GM21423 (cell line): ENCODE results near the gene BUD23.
A peak's percentile ranks its signal among the peaks of the same experiment; 100 is the strongest.
"Not testable (repeated sequence)": the region's sequence is repeated elsewhere in the genome, so short reads cannot be mapped to it uniquely, and the experiment has no call there.

ENCODE experiments used
- ATAC-seq: cut with Tn5 transposase; IDR thresholded peaks from one replicate; pipeline ENCODE4 v1.9.1; 2021; ENCODE audit warnings: mild to moderate bottlenecking, moderate library complexity; ENCODE audit not compliant: unreplicated experiment

The BUD23 gene

GRCh38 chr7:73667344-73668102 lies 15.9 kb upstream of the BUD23 start, which contains the start of gene VPS37D:
Gene VPS37D, plus strand, starts transcription at chr7:73667831. Its CDS starts 128 bp downstream, at chr7:73667959.
- peak; percentile 91 for ATAC-seq

- no peak for ATAC-seq
Observed at GRCh38 chr7:73668103-73668885, 15.1 kb upstream of the BUD23 start.

DNA sequence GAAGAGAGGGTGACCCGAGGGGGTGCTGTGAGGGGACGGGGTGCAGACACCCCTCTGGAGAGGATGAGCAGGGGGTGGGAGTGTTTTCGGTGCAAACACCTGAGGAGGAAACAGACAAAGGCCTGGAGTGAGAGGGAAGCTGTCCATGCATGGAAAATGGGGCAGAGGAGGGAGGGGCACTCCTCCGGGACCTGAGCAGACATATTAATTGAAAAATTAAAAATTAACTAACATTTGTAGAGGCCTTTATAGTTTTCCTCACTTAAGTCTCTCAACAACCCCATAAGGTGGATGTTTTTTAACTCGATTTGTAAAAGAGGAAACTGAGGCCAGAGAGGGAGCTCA lies 14.5 kb upstream of the BUD23 start:
- ATAC-seq = no peak

GRCh38 chr7:73669288-73669701 lies 14.1 kb upstream of the BUD23 start:
- no peak for ATAC-seq

GRCh38 chr7:73669858-73670385 lies 13.5 kb upstream of the BUD23 start:
- no peak for ATAC-seq

DNA sequence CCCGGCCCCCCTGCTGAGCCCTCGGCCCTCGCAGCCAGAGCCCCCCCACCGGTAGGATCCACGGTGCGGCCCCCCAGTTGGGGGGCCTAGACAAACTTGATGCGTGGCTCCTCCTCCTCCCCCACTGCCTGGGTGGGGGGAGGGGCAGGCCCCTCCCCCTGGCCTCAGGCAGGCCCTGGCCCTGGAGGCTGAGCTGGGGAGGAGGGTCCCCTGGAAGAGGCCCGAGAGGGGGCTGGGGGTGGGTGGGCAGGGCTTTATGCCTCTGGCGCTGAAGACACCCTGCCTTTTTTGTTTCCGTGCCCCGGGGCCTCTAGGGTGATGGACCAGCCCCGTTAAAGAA lies 12.1 kb upstream of the BUD23 start:
- ATAC-seq = no peak

DNA sequence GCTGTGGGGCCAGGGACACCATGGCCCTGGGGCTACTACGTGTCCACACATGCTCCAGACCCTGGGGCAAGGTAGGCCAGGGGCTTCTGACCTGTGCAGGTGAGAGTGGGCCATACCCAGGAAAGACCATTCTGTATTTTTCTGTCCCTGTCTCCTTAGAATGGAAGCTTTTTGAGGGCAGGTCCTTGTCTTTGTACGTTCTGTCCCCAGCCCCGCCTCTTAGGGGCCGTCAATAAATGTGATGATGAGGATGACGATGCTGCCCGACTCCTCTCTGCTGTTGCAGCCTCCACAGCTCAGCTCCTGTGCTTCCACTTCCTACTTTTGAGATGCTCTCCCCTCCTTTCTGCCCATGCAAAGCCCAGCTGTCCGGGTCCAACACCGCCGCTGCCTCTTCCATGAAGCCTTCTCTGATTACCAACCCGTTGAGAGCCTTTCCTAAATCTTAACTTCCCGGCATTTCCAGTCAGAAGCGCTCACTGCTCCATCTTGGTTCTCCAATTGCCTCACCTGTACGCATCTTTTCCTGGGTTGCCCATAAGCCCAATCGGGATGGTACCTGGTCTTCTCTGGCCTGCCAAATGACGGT lies 11.4 kb upstream of the BUD23 start:
- no peak for ATAC-seq

DNA sequence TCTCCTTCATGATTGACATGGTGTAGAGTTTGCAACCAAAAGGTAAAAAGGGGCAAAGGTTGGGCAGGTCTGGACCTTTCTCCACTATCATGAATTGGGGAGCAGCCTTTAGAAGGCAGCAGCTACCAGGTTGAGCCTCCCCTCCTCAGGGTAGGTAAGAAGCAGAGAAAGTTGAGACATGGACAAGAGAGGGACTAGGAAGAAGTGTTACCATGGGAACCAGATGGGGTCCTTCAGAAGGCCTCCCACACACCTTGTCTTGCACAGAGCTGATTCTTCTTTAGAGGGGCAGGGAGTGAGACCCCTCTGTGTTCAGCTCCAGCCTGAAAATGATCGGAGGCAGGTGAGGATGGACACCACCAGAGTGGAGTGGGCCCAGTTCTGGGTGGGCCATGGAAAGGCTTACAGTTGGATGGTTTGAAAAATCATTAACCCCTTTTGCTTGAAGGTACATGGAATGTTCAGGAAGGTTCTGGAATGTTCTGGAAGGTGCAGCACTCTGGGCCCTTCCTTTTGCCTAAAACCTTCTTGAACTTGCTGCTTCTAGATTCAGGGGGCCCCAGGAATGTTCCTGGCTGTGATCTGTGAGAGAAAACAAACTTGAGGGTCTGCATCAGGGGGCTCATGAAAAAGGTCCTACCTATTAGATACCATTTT lies 8.8 kb upstream of the BUD23 start:
- no peak for ATAC-seq

GRCh38 chr7:73676062-73676461 lies 7.3 kb upstream of the BUD23 start:
- ATAC-seq = not testable (repeated sequence)

GRCh38 chr7:73678862-73679261 lies 4.5 kb upstream of the BUD23 start:
- no peak for ATAC-seq

GRCh38 chr7:73679709-73680108 lies 3.7 kb upstream of the BUD23 start:
- no peak for ATAC-seq

DNA sequence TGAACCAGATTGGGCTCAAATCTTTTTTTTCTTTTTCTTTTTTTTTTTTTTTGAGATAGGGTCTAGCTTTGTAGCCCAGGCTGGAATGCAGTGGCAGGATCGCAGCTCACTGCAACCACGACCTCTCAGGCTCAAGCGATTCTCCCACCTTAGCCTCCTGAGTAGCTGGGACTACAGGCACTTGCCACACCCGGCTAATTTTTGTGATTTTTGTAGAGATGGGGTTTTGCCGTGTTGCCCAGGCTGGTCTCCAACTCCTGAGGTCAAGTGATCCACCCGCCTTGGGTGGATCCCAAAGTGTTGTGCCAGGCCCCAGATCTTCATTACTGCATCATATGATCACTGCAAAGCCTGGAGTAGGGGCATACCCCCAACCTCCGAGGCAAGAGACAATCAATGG lies 2.9 kb upstream of the BUD23 start:
- ATAC-seq = no peak

GRCh38 chr7:73681031-73681430 lies 2.4 kb upstream of the BUD23 start:
- no peak for ATAC-seq

- peak; percentile 14 for ATAC-seq
Observed at GRCh38 chr7:73682745-73683055, 697 bp upstream of the BUD23 start.

- no peak for ATAC-seq
Observed at GRCh38 chr7:73683788-73684693, 644 bp downstream of the BUD23 start.

GRCh38 chr7:73685311-73685710 lies 1.9 kb downstream of the BUD23 start:
- ATAC-seq = no peak

GRCh38 chr7:73688288-73688687 lies 4.9 kb downstream of the BUD23 start:
- ATAC-seq = no peak

DNA sequence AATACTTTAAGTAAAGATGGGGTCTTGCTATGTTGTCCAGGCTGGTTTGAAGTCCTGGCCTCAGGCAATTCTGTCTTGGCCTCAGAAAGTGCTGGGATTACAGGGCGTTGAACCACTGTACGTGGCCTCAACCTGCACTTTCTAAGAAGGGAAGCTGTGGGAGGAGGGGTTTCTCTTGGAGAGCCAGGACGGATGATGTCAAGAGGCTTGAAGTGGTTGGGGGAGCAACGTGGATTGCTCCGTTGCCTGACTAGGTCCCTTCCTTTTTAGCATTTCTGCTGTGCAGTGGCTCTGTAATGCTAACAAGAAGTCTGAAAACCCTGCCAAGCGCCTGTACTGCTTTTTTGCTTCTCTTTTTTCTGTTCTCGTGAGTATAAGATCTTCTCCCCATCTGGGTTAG lies 7.2 kb downstream of the BUD23 start:
- no peak for ATAC-seq

GRCh38 chr7:73696372-73696771 lies 13.0 kb downstream of the BUD23 start:
- ATAC-seq = no peak

DNA sequence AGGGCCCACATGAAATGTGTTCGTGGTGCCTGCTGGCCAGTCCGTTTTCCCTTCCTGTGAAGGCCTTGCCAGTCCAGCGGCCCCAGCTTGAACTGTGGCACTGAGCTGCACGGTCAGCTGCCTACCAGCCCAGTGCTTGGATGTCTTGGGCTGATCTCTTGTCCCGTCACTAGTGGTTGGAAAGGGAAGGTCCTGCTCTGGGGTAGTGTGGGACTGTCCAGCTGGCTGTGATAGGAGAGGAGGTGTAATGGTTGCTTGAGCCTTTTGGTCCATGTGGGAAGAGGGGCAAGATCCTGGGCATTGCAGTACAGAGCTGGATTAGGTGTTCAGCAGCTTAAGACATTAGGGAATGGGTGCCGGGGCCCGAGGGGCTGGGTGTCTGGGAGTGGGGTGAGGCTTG lies 15.0 kb downstream of the BUD23 start:
- ATAC-seq = no peak
